ENCODE results near the gene EPB41L1. TPM values are rescaled to one million over a fixed set of nuclear protein-coding genes. Genes with fewer than 3 reads are reported as not detected.
"Not testable (repeated sequence)": the region's sequence is repeated elsewhere in the genome, so short reads cannot be mapped to it uniquely, and the experiment has no call there.

The EPB41L1 gene
- total RNA-seq, 1 donor, result 9.1 TPM

DNA sequence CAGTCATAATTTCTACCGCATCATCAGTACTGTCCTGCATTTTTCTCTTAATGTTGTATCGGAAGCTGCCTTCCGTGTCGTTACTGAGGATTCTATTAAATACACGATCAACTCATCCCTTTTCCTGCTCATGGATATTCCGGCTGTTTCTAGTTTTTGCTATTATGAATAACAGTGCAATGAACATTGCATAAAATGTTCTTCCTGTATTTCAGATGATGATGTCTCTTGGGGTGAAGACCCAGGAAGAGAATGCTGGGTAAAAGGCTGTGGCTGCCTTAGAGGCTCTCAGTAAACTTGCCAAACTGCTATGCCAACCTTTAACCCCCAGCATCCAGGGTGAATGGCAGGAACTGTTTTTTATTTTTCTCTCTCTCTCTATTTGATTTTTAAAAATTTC lies 24.1 kb upstream of the EPB41L1 start:
- TF ChIP-seq, protein P1, sequence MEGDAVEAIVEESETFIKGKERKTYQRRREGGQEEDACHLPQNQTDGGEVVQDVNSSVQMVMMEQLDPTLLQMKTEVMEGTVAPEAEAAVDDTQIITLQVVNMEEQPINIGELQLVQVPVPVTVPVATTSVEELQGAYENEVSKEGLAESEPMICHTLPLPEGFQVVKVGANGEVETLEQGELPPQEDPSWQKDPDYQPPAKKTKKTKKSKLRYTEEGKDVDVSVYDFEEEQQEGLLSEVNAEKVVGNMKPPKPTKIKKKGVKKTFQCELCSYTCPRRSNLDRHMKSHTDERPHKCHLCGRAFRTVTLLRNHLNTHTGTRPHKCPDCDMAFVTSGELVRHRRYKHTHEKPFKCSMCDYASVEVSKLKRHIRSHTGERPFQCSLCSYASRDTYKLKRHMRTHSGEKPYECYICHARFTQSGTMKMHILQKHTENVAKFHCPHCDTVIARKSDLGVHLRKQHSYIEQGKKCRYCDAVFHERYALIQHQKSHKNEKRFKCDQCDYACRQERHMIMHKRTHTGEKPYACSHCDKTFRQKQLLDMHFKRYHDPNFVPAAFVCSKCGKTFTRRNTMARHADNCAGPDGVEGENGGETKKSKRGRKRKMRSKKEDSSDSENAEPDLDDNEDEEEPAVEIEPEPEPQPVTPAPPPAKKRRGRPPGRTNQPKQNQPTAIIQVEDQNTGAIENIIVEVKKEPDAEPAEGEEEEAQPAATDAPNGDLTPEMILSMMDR (IDR thresholded peaks at IDR 0.05; ENCODE audit: insufficient read depth, low read depth, low read length), result no peak
- no peak for DNase-seq (ENCODE audit: low read depth)

DNA sequence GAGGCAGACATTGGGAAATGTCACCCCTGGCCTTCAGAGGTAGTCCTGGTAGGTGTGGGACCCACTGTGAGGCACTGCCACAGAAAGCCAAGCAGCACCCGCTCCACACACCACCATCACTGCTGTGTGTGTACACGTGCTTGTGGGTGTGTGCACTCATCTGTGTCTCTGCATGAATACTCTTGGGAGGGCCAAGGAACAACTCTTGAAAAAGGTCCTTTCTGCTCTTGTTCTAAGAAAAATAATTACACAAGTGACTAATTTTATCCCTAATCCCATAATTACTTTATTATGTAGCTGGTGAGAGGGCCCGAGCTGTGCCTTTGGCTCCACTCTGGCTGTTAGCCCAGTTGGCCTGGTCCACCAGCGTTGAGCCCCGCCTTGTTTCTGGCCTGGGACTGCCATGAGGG lies 21.7 kb upstream of the EPB41L1 start:
- DNase-seq (ENCODE audit: low read depth), result no peak
- TF ChIP-seq, protein P1 (IDR thresholded peaks at IDR 0.05; ENCODE audit: insufficient read depth, low read depth, low read length), result no peak
- H3K4me3 ChIP-seq (ENCODE audit: low read depth, low read length), result no peak overlapping the region

More for the DNA sequence above, 24.1 kb upstream of the EPB41L1 start:
- no peak overlapping the region for H3K4me3 ChIP-seq (ENCODE audit: low read depth, low read length)

DNA sequence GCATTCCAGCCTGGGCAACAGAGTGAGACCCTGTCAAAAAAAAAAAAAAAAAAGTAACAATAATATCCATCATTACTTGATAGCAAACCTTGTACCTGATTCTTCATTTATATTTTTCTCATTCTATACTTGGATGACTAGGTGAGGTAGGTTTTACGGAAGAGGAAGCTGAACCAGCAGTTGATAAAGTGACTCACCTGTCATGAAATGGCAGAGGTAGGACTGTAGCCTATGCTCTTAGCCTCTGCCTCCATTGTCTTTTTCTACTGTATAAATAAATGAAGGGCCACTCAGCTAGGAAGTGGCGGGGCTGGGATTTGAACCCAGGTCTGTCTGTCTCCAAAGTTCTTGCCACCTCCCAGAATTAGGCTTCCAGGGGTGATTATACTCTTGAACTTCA lies 20.7 kb upstream of the EPB41L1 start:
- H3K4me3 ChIP-seq (ENCODE audit: low read depth, low read length), result no peak overlapping the region
- TF ChIP-seq, protein P1 (IDR thresholded peaks at IDR 0.05; ENCODE audit: insufficient read depth, low read depth, low read length), result no peak
- no peak for DNase-seq (ENCODE audit: low read depth)

DNA sequence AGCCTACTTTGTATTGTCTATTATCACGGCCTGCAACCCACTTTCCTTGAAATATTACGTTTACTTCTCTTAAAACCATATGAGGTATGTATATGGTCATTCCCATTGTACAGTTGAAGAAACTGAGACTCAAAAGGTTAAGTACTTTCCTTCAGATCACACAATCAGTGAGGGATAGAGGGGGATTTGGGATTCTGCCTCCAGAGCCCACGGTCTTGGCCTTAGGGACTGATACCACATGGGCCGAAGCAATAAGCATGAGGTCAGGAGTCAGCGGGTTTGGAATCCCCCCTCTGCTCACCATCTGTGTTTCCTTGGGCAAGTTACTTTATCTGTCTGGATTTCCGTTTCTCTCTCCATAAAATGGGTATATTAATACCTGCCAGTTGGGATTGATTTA lies 19.4 kb upstream of the EPB41L1 start:
- TF ChIP-seq, protein P1 (IDR thresholded peaks at IDR 0.05; ENCODE audit: insufficient read depth, low read depth, low read length), result no peak
- no peak for DNase-seq (ENCODE audit: low read depth)
- H3K4me3 ChIP-seq (ENCODE audit: low read depth, low read length), result no peak overlapping the region

DNA sequence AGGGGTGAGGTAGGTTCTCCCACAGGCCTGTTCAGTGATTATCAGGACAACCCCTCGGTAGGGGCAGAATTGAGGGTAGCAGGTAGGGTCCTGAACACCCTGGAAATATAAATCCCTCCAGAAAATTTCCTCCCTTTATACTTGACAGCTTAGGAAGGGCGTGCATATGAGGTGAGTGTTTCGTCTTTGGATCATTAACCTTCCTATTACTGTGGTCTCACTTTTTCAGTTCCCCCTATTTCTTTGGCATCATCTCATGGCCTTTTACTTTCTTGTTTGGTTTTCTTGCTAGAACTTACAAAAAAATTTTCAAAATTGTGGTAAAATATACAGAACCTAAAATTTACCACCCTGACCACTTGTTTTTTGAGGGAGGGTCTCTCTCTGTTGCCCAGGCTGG lies 18.7 kb upstream of the EPB41L1 start:
- DNase-seq (ENCODE audit: low read depth), result no peak
- TF ChIP-seq, protein P1 (IDR thresholded peaks at IDR 0.05; ENCODE audit: insufficient read depth, low read depth, low read length), result no peak

DNA sequence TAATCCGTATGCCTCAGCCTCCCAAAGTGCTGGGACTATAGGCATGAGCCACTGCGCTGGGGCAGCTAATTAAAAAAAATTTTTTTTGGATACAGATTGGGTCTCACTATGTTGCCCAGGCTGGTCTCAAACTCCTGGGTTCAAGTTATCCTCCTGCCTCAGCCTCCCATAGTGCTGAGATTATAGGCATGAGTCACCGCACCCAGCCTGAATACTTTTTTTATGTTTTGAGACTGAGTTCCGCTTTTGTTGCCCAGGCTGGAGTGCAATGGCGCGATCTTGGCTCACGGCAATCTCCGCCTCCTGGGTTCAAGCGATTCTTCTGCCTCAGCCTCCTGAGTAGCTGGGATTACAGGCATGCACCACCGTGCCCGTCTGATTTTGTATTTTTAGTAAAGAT lies 17.2 kb upstream of the EPB41L1 start:
- DNase-seq (ENCODE audit: low read depth); H3K4me3 ChIP-seq (ENCODE audit: low read depth, low read length): not testable (repeated sequence)

More for the DNA sequence above, 18.7 kb upstream of the EPB41L1 start:
- no peak overlapping the region for H3K4me3 ChIP-seq (ENCODE audit: low read depth, low read length)

DNA sequence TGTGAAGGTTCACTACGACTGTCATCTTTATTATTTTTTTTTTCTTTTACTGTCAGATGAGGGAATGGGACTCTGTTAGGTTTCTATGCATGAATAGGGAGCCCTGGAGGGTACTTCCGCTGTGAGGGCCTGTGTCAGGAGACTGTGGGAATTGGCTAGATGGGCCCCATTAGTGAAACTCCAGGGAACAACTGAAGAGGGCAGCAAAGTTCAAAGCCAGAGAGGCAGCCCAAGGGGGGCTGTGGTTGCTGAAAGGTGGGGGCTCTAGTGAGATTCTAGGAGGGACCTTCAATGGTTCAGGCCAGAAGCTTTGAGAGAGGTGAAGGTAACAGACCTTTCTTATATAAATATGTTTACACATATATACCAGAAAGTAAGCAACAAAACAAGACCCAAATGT lies 13.2 kb upstream of the EPB41L1 start:
- H3K4me3 ChIP-seq (ENCODE audit: low read depth, low read length), result no peak overlapping the region
- TF ChIP-seq, protein P1 (IDR thresholded peaks at IDR 0.05; ENCODE audit: insufficient read depth, low read depth, low read length), result no peak
- no peak for DNase-seq (ENCODE audit: low read depth)

Measured in fibroblast of villous mesenchyme (primary cell).